ENCODE measurements around the gene CTSW.

The CTSW gene

GRCh38 chr11:65861533-65862183, 18.0 kb upstream of the CTSW start:
- POLR2A ChIA-PET (ENCODE audit: low non-redundant PET) = interaction anchor here (0.8 kb wide), 1 partner anchor 54 kb away, joined by 3 read pairs; no protein-coding TSS in a partner anchor
- DNase-seq (ENCODE audit: low spot score) = no peak
- peak overlapping the region; percentile 98 for H3K27ac ChIP-seq
- CTCF ChIA-PET = interaction anchor here (0.7 to 2.6 kb wide), 3 partner anchors 12 to 273 kb away, joined by 4 to 15 read pairs (median 5); no protein-coding TSS in a partner anchor
- TF ChIP-seq CTCF (conservative IDR thresholded peaks at IDR 0.05; ENCODE audit: low read depth) = no peak

- ChIA-PET CTCF (interaction anchor here (0.7 kb wide), 2 partner anchors 102 to 274 kb away, joined by 3 to 4 read pairs; no protein-coding TSS in a partner anchor), POLR2A (ENCODE audit: low non-redundant PET) (no interaction called here)
- no peak for DNase-seq (ENCODE audit: low spot score)
- H3K27ac ChIP-seq = peak overlapping the region; percentile 98
- TF ChIP-seq CTCF (conservative IDR thresholded peaks at IDR 0.05; ENCODE audit: low read depth) = no peak
These were observed 17.4 kb upstream of the CTSW start for GRCh38 chr11:65862191-65862735.

GRCh38 chr11:65862941-65863888, 16.4 kb upstream of the CTSW start:
- ChIA-PET POLR2A (ENCODE audit: low non-redundant PET) (no interaction called here), CTCF (interaction anchor here (0.6 to 0.7 kb wide), 2 partner anchors 76 to 103 kb away, joined by 3 read pairs; no protein-coding TSS in a partner anchor)
- no peak for DNase-seq (ENCODE audit: low spot score)
- TF ChIP-seq CTCF (conservative IDR thresholded peaks at IDR 0.05; ENCODE audit: low read depth) = no peak
- H3K27ac ChIP-seq = peak overlapping the region; percentile 98

DNA sequence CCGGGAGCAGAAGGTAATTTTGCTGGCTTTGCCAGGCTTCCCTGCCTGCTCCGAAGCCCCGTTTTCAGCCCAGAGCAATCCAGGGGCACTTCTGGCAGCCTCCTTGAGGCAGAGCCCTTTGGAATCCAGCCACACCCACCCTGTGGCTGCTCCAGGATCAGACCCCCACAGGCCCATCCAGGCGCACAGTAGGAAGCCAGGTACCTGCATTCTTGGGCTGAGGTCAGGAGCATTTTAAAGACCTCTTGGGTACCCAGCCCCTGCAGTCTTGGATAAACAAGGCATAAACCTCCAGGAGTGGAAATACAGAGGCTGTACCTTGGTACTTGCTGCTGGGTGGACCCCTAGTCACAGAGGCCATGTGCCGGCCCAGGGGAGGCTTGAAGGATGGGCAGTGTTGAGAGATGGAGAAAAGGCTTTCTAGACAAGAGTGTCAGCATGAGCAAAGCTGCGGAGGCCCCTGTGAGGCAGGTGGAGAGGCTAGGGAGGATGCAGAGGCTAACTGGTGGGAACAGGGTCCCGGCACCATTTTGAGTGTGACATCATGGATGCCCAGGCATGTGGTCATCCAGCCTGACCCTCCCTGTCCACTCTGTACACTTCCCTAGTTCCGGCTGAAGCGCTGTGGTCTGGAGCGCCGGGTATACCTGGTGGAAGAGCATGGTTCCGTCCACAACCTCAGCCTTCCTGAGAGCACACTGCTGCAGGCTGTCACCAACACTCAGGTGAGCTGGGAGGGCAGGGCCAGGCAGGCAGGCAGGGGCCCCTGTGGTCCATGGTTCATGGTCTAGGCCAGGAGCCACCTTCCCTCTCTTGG, 15.5 kb upstream of the CTSW start:
- no peak for TF ChIP-seq CTCF (conservative IDR thresholded peaks at IDR 0.05; ENCODE audit: low read depth)
- peak overlapping the region; percentile 98 for H3K27ac ChIP-seq
- DNase-seq (ENCODE audit: low spot score) = no peak
- ChIA-PET CTCF (no interaction called here), POLR2A (ENCODE audit: low non-redundant PET) (no interaction called here)

DNA sequence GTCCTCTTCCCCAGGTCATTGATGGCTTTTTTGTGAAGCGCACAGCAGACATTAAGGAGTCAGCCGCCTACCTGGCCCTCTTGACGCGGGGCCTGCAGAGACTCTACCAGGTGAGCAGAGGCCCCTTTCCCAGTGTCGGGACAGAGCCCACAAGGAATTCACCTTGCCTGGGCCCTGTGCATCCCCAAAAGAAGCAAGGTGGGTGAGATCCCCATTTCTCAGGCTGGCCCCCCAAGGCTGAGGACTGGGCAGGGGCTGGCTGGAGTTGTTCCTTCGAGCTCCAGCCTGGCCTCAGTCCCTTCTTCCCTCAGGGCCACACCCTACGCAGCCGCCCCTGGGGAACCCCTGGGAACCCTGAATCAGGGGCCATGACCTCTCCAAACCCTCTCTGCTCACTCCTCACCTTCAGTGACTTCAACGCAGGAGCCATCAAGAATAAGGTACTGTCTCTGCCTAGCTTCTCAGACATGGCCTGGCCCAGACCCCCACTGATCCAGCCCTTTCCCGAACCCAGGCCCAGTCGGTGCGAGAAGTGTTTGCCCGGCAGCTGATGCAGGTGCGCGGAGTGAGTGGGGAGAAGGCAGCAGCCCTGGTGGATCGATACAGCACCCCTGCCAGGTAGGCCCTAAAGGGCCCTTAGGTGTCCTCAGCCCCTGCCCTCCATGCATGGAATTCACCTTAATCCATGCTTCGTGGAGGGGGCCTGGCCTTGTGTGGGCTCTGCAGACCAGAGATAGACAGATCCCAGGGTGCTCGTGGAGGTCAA, 14.7 kb upstream of the CTSW start:
- H3K27ac ChIP-seq = peak overlapping the region; percentile 98
- no peak for TF ChIP-seq CTCF (conservative IDR thresholded peaks at IDR 0.05; ENCODE audit: low read depth)
- ChIA-PET POLR2A (ENCODE audit: low non-redundant PET) (no interaction called here), CTCF (no interaction called here)
- no peak for DNase-seq (ENCODE audit: low spot score)

Measured in RWPE1 (cell line).